ENCODE results near the gene ARAP1. TPM values are rescaled to one million over a fixed set of nuclear protein-coding genes. Genes with fewer than 3 reads are reported as not detected.

ARAP1 gene
- total RNA-seq, 1 experiment from 2014 or later: 73.6 TPM

DNA sequence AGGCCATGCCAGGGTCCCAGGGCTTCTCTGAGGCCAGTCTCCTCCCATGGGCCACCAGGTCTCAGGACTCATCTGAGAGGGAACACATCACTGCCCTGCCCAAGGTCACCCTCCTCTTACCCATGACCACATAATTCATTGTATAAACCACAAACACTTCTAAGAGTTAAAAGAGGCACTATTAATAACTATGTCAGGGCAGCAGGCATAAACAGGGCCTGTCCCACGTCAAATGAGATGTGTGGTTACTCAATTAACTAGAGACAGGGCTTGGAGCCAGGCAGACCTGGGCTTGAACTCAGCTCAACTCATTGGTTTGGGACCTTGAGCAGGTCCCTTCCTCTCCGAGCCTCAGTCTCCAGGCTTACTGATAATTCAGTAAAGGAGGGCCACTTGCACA is 33.1 kb downstream of the ARAP1 start:
- no peak overlapping the region for H3K27ac ChIP-seq (ENCODE audit: low read length)

GRCh38 chr11:72718101-72718501 is 34.1 kb downstream of the ARAP1 start:
- H3K9me3 ChIP-seq (ENCODE audit: control insufficient read depth, insufficient read depth, low read depth, low read length): no peaks in the 10 kb centered on the region
- CTCF ChIA-PET: interaction anchor here (0.6 kb wide), 1 partner anchor 93 kb away, joined by 15 read pairs; no protein-coding TSS in a partner anchor

More for the DNA sequence above, 33.1 kb downstream of the ARAP1 start:
- in situ Hi-C loops (cut with HindIII; ENCODE audit: low pct_unique_long_range_greater_than_20kb, low sequenced_read_pairs) (no loop called here), intact Hi-C loops (cut with micrococcal nuclease; ENCODE audit: unreplicated experiment) (no loop called here)
- Histone ChIP-seq H3K36me3 (ENCODE audit: control insufficient read depth, insufficient read depth, low read length) (no peaks in the 10 kb centered on the region), H3K4me1 (ENCODE audit: control insufficient read depth, insufficient read depth, low read length) (peaks cover 19% of the 10 kb centered on the region), H3K27me3 (ENCODE audit: control insufficient read depth, insufficient read depth, low read length) (no peaks in the 10 kb centered on the region), H3K9me3 (ENCODE audit: control insufficient read depth, insufficient read depth, low read depth, low read length) (no peaks in the 10 kb centered on the region), H3K4me3 (ENCODE audit: low read depth in 2 of 2, low read length in 2 of 2) (no peak overlapping the region)
- CTCF ChIA-PET: no interaction called here
- TF ChIP-seq POLR2AphosphoS5 (IDR thresholded peaks at IDR 0.05; ENCODE audit: low read depth, low read length) (no peak), SIN3A (IDR thresholded peaks at IDR 0.05; ENCODE audit: borderline replicate concordance, insufficient read depth, low read depth, low read length) (no peak), TCF7L2 (IDR thresholded peaks at IDR 0.05; ENCODE audit: low read depth, low read length) (no peak)
- TF ChIP-seq, protein P1, sequence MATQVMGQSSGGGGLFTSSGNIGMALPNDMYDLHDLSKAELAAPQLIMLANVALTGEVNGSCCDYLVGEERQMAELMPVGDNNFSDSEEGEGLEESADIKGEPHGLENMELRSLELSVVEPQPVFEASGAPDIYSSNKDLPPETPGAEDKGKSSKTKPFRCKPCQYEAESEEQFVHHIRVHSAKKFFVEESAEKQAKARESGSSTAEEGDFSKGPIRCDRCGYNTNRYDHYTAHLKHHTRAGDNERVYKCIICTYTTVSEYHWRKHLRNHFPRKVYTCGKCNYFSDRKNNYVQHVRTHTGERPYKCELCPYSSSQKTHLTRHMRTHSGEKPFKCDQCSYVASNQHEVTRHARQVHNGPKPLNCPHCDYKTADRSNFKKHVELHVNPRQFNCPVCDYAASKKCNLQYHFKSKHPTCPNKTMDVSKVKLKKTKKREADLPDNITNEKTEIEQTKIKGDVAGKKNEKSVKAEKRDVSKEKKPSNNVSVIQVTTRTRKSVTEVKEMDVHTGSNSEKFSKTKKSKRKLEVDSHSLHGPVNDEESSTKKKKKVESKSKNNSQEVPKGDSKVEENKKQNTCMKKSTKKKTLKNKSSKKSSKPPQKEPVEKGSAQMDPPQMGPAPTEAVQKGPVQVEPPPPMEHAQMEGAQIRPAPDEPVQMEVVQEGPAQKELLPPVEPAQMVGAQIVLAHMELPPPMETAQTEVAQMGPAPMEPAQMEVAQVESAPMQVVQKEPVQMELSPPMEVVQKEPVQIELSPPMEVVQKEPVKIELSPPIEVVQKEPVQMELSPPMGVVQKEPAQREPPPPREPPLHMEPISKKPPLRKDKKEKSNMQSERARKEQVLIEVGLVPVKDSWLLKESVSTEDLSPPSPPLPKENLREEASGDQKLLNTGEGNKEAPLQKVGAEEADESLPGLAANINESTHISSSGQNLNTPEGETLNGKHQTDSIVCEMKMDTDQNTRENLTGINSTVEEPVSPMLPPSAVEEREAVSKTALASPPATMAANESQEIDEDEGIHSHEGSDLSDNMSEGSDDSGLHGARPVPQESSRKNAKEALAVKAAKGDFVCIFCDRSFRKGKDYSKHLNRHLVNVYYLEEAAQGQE (IDR thresholded peaks at IDR 0.05; ENCODE audit: insufficient read depth in 1 of 2, low read depth in 2 of 2, low read length in 1 of 2): no peak
- TF ChIP-seq, protein P2, sequence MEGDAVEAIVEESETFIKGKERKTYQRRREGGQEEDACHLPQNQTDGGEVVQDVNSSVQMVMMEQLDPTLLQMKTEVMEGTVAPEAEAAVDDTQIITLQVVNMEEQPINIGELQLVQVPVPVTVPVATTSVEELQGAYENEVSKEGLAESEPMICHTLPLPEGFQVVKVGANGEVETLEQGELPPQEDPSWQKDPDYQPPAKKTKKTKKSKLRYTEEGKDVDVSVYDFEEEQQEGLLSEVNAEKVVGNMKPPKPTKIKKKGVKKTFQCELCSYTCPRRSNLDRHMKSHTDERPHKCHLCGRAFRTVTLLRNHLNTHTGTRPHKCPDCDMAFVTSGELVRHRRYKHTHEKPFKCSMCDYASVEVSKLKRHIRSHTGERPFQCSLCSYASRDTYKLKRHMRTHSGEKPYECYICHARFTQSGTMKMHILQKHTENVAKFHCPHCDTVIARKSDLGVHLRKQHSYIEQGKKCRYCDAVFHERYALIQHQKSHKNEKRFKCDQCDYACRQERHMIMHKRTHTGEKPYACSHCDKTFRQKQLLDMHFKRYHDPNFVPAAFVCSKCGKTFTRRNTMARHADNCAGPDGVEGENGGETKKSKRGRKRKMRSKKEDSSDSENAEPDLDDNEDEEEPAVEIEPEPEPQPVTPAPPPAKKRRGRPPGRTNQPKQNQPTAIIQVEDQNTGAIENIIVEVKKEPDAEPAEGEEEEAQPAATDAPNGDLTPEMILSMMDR (IDR thresholded peaks at IDR 0.05): no peak
- POLR2A ChIA-PET: interaction anchor here (0.6 kb wide), 1 partner anchor 23 kb away, joined by 3 read pairs; no protein-coding TSS in a partner anchor
- ATAC-seq (no peak), DNase-seq (ENCODE audit: low read depth, low spot score) (no peak)
- no TSS peak for BruUV-seq (replicated peaks)

More at GRCh38 chr11:72718101-72718501, 34.1 kb downstream of the ARAP1 start:
- BruUV-seq (replicated peaks): no TSS peak
- Histone ChIP-seq H3K4me3 (ENCODE audit: low read depth in 2 of 2, low read length in 2 of 2) (no peak overlapping the region), H3K27me3 (ENCODE audit: control insufficient read depth, insufficient read depth, low read length) (no peaks in the 10 kb centered on the region), H3K4me1 (ENCODE audit: control insufficient read depth, insufficient read depth, low read length) (peaks cover 19% of the 10 kb centered on the region), H3K27ac (ENCODE audit: low read length) (no peak overlapping the region), H3K36me3 (ENCODE audit: control insufficient read depth, insufficient read depth, low read length) (no peaks in the 10 kb centered on the region)
- in situ Hi-C loops (cut with HindIII; ENCODE audit: low pct_unique_long_range_greater_than_20kb, low sequenced_read_pairs): no loop called here
- DNase-seq (ENCODE audit: low read depth, low spot score) (no peak), ATAC-seq (no peak)
- intact Hi-C loops (cut with micrococcal nuclease; ENCODE audit: unreplicated experiment): no loop called here
- TF ChIP-seq, protein P2 (IDR thresholded peaks at IDR 0.05): no peak
- TF ChIP-seq POLR2AphosphoS5 (IDR thresholded peaks at IDR 0.05; ENCODE audit: low read depth, low read length) (no peak), TCF7L2 (IDR thresholded peaks at IDR 0.05; ENCODE audit: low read depth, low read length) (no peak), SIN3A (IDR thresholded peaks at IDR 0.05; ENCODE audit: borderline replicate concordance, insufficient read depth, low read depth, low read length) (no peak)
- TF ChIP-seq, protein P1 (IDR thresholded peaks at IDR 0.05; ENCODE audit: insufficient read depth in 1 of 2, low read depth in 2 of 2, low read length in 1 of 2): no peak
- POLR2A ChIA-PET: no interaction called here

Data from Panc1 (cell line).